H9 (cell line): ENCODE results near the gene EHD4. TPM values are rescaled to one million over a fixed set of nuclear protein-coding genes. Genes with fewer than 3 reads are reported as not detected.

Experiments used
- DNase-seq: peaks from one replicate; pipeline ENCODE4 v3.0.0-alpha.2; 2017
- H2AFZ ChIP-seq: one replicate; pipeline ENCODE4 v1.6.1; 2013; ENCODE audit warnings: mild to moderate bottlenecking, low read length, control low read depth, moderate library complexity
- H2AK5ac ChIP-seq: 2 replicates; pipeline ENCODE4 v1.6.1; 2013; ENCODE audit warnings: low read length, control low read depth, mixed read lengths; ENCODE audit not compliant: insufficient read length
- H2BK120ac ChIP-seq: one replicate; pipeline ENCODE4 v1.6.1; 2013; ENCODE audit warnings: low read depth, mild to moderate bottlenecking, low read length, control low read depth, inconsistent platforms; ENCODE audit not compliant: poor library complexity, severe bottlenecking
- H2BK12ac ChIP-seq: 2 replicates; pipeline ENCODE4 v1.6.1; 2013; ENCODE audit warnings: low read length, control low read depth, mixed read lengths, low read depth; ENCODE audit not compliant: insufficient read length
- H2BK15ac ChIP-seq: 2 replicates; pipeline ENCODE4 v1.6.1; 2013; ENCODE audit warnings: low read depth, low read length, control low read depth
- H2BK20ac ChIP-seq: one replicate; pipeline ENCODE4 v1.6.1; 2013; ENCODE audit warnings: low read depth, mild to moderate bottlenecking, low read length, control low read depth, inconsistent platforms; ENCODE audit not compliant: poor library complexity, severe bottlenecking
- H2BK5ac ChIP-seq: 2 replicates; pipeline ENCODE4 v1.6.1; 2013; ENCODE audit warnings: low read length, control low read depth, mixed read lengths; ENCODE audit not compliant: insufficient read length
- H3K14ac ChIP-seq: 2 replicates; pipeline ENCODE4 v1.6.1; 2013; ENCODE audit warnings: low read length, control low read depth; ENCODE audit not compliant: insufficient read depth
- H3K18ac ChIP-seq: 2 replicates; pipeline ENCODE4 v1.6.1; 2013; ENCODE audit warnings: low read depth, mild to moderate bottlenecking, mixed read lengths, low read length, control low read depth; ENCODE audit not compliant: insufficient read length
- H3K23ac ChIP-seq: 2 replicates; pipeline ENCODE4 v1.6.1; 2013; ENCODE audit warnings: low read length, control low read depth, mixed read lengths, low read depth; ENCODE audit not compliant: insufficient read length
- H3K23me2 ChIP-seq: 2 replicates; pipeline ENCODE4 v1.6.1; 2013; ENCODE audit warnings: low read depth, mild to moderate bottlenecking, mixed read lengths, low read length, control low read depth; ENCODE audit not compliant: insufficient read length, poor library complexity, severe bottlenecking
- H3K27ac ChIP-seq: 2 replicates; pipeline ENCODE4 v1.5.1; 2013; ENCODE audit warnings: low read length, control low read depth, mixed read lengths, low read depth; ENCODE audit not compliant: insufficient read length
- H3K27me3 ChIP-seq: 2 replicates; pipeline ENCODE4 v1.6.1; 2013; ENCODE audit warnings: low read length, control low read depth, inconsistent platforms; ENCODE audit not compliant: insufficient read depth
- H3K4ac ChIP-seq: 2 replicates; pipeline ENCODE4 v1.6.1; 2013; ENCODE audit warnings: low read depth, mild to moderate bottlenecking, control low read depth, inconsistent platforms, low read length, moderate library complexity
- H3K4me1 ChIP-seq: 2 replicates; pipeline ENCODE4 v1.6.1; 2013; ENCODE audit warnings: low read length, control low read depth, inconsistent platforms; ENCODE audit not compliant: insufficient read depth
- H3K4me2 ChIP-seq: 2 replicates; pipeline ENCODE4 v1.6.1; 2013; ENCODE audit warnings: low read length, control low read depth, mixed read lengths; ENCODE audit not compliant: insufficient read length, insufficient read depth
- H3K56ac ChIP-seq: 2 replicates; pipeline ENCODE4 v1.6.1; 2013; ENCODE audit warnings: low read depth, mild to moderate bottlenecking, mixed read lengths, low read length, control low read depth; ENCODE audit not compliant: insufficient read length
- H3K79me1 ChIP-seq: 2 replicates; pipeline ENCODE4 v1.6.1; 2013; ENCODE audit warnings: low read depth, mild to moderate bottlenecking, moderate library complexity, low read length, control low read depth, inconsistent platforms; ENCODE audit not compliant: insufficient read depth, poor library complexity, severe bottlenecking
- H3K79me2 ChIP-seq: 2 replicates; pipeline ENCODE4 v1.6.1; 2013; ENCODE audit warnings: low read length, control low read depth, inconsistent platforms; ENCODE audit not compliant: insufficient read depth
- H3K9ac ChIP-seq: 2 replicates; pipeline ENCODE4 v1.6.1; 2013; ENCODE audit warnings: low read length, control low read depth, mixed read lengths; ENCODE audit not compliant: insufficient read length; ENCODE audit errors: extremely low read depth
- H3K9me3 ChIP-seq: one replicate; pipeline ENCODE4 v1.6.1; 2013; ENCODE audit warnings: low read depth, low read length, inconsistent platforms; ENCODE audit not compliant: control insufficient read depth
- H3T11ph ChIP-seq: one replicate; pipeline ENCODE4 v1.6.1; 2013; ENCODE audit warnings: mild to moderate bottlenecking, low read length, control low read depth, inconsistent platforms
- H4K20me1 ChIP-seq: one replicate; pipeline ENCODE4 v1.6.1; 2013; ENCODE audit not compliant: control insufficient read depth, insufficient read length, insufficient read depth
- H4K5ac ChIP-seq: 2 replicates; pipeline ENCODE4 v1.6.1; 2013; ENCODE audit warnings: low read depth, mild to moderate bottlenecking, mixed read lengths, low read length, control low read depth; ENCODE audit not compliant: insufficient read length
- H4K8ac ChIP-seq: replicated peaks from 2 replicates; pipeline ENCODE4 v1.6.1; 2013; ENCODE audit warnings: low read length, control low read depth, mixed read lengths, low read depth; ENCODE audit not compliant: insufficient read length
- H4K91ac ChIP-seq: 2 replicates; pipeline ENCODE4 v1.6.1; 2013; ENCODE audit warnings: low read depth, mild to moderate bottlenecking, moderate library complexity, mixed read lengths, low read length, control low read depth; ENCODE audit not compliant: insufficient read length
- H3K27ac Mint-ChIP-seq, 3 experiments: 2 replicates in 2 of 3; 3 replicates in 1 of 3; pipeline ENCODE4 v1.8.0; 2020 to 2021; ENCODE audit warnings: mixed read lengths in 3 of 3, mild to moderate bottlenecking in 1 of 3, moderate library complexity in 1 of 3
- H3K27me3 Mint-ChIP-seq: 2 replicates; pipeline ENCODE4 v1.8.0; 2021; ENCODE audit warnings: low read depth, mild to moderate bottlenecking, moderate library complexity, mixed read lengths
- H3K36me3 Mint-ChIP-seq, 3 experiments: 2 replicates in 2 of 3; 3 replicates in 1 of 3; pipeline ENCODE4 v1.8.0; 2020 to 2021; ENCODE audit warnings: low read depth in 3 of 3, mixed read lengths in 3 of 3; ENCODE audit not compliant: insufficient read depth in 1 of 3
- H3K4me1 Mint-ChIP-seq, 2 experiments: 2 replicates each; pipeline ENCODE4 v1.8.0; 2020; ENCODE audit warnings: mixed read lengths in 2 of 2
- H3K4me3 Mint-ChIP-seq, 2 experiments: 2 replicates in 1 of 2; 3 replicates in 1 of 2; pipeline ENCODE4 v1.8.0; 2020 to 2021; ENCODE audit warnings: mild to moderate bottlenecking in 2 of 2, mixed read lengths in 2 of 2, moderate library complexity in 1 of 2
- H3K9me3 Mint-ChIP-seq, 2 experiments: 2 replicates in 1 of 2; 3 replicates in 1 of 2; pipeline ENCODE4 v1.8.0; 2020; ENCODE audit warnings: mild to moderate bottlenecking in 2 of 2, mixed read lengths in 2 of 2, moderate library complexity in 1 of 2
- CTCF ChIP-seq: fragments of 200-600 bp; sonication (generic); conservative IDR thresholded peaks from 3 replicates; pipeline ENCODE4 v1.8.0; 2021; ENCODE audit warnings: antibody characterized with exemption, mild to moderate bottlenecking
- WGBS: extraction: QIAGEN DNeasy Blood & Tissue Kit; methylation state at CpG from one replicate; pipeline ENCODE4 v1.1.7; 2013; ENCODE audit warnings: missing lambda C conversion rate, low lambda C conversion rate, mixed read lengths; ENCODE audit not compliant: insufficient read length; ENCODE audit errors: extremely low coverage; 5-methylcytosine and 5-hydroxymethylcytosine counted together
- total RNA-seq: library from RNA; stranded (reverse); gene quantifications from 2 replicates; pipeline ENCODE4 v1.2.1, GENCODE V29; 2021

The EHD4 gene
- total RNA-seq, 1 experiment from 2014 or later, result 22.9 TPM

GRCh38 chr15:41921639-41922038, 50.7 kb downstream of the EHD4 start:
- Mint-ChIP-seq H3K27ac (peak overlapping the region in 2 of 3 experiments; percentile 88; a peak in 2 of 7 replicates), H3K4me3 (no peak overlapping the region), H3K9me3 (no peaks in the 10 kb centered on the region), H3K36me3 (peaks cover 4 to 31% (median 15%) of the 10 kb centered on the region in 3 experiments; a peak in 6 of 7 replicates), H3K27me3 (no peaks in the 10 kb centered on the region), H3K4me1 (peaks cover 1 to 5% of the 10 kb centered on the region in 2 experiments; a peak in 3 of 4 replicates)
- Histone ChIP-seq H3K27me3 (no peaks in the 10 kb centered on the region), H3K4ac (no peak overlapping the region), H3K18ac (no peak overlapping the region), H4K20me1 (no peaks in the 10 kb centered on the region), H3K79me2 (no peaks in the 10 kb centered on the region), H2BK15ac (no peak overlapping the region), H3K14ac (no peak overlapping the region), H2BK120ac (no peak overlapping the region), H2BK20ac (no peak overlapping the region), H3K56ac (no peak overlapping the region), H2AK5ac (no peak overlapping the region), H3K9ac (no peak overlapping the region), H3K4me1 (no peaks in the 10 kb centered on the region), H3K79me1 (no peaks in the 10 kb centered on the region), H2AFZ (no peak overlapping the region), H3K9me3 (no peaks in the 10 kb centered on the region), H3T11ph (no peak overlapping the region), H4K8ac (no peak overlapping the region), H3K4me2 (no peak overlapping the region), H2BK5ac (no peak overlapping the region), H4K91ac (no peak overlapping the region), H3K27ac (no peak overlapping the region), H3K23me2 (no peaks in the 10 kb centered on the region), H4K5ac (no peak overlapping the region), H3K23ac (no peak overlapping the region), H2BK12ac (no peak overlapping the region)
- no peak for DNase-seq
- no peak for TF ChIP-seq CTCF
- no CpG with 5 or more reads among the region's 5 CpGs for WGBS
